ENCODE data around the gene MTMR6.
A peak's percentile ranks its signal among the peaks of the same experiment; 100 is the strongest.

- no peak for TF ChIP-seq RFX5 (IDR thresholded peaks at IDR 0.05; ENCODE audit: low read length)
- TF ChIP-seq CTCF (IDR thresholded peaks at IDR 0.05), result peak; percentile 49
- no peak for TF ChIP-seq REST (IDR thresholded peaks at IDR 0.05; ENCODE audit: low read depth, low read length)
- TF ChIP-seq EZH2phosphoT487 (IDR thresholded peaks at IDR 0.05; ENCODE audit: borderline replicate concordance, low read depth), result no peak
- no peak for TF ChIP-seq FOXJ3 (CRISPR knock-in tag; IDR thresholded peaks at IDR 0.05)
- TF ChIP-seq EP300 (IDR thresholded peaks at IDR 0.05; ENCODE audit: borderline replicate concordance in 1 of 2, low read depth in 1 of 2, low read length in 1 of 2), result no peak
- no peak for TF ChIP-seq SMC3 (IDR thresholded peaks at IDR 0.05; ENCODE audit: low read depth, low read length)
- no peak for TF ChIP-seq TEAD4 (IDR thresholded peaks at IDR 0.05; ENCODE audit: borderline replicate concordance, insufficient read depth)
- no peak for TF ChIP-seq MEF2A (IDR thresholded peaks at IDR 0.05; ENCODE audit: borderline replicate concordance, low read depth)
- TF ChIP-seq TCF12 (IDR thresholded peaks at IDR 0.05), result no peak
- no peak for TF ChIP-seq RCOR1 (IDR thresholded peaks at IDR 0.05; ENCODE audit: low read length)
- TF ChIP-seq JUND (IDR thresholded peaks at IDR 0.05), result no peak
- TF ChIP-seq RAD21 (IDR thresholded peaks at IDR 0.05; ENCODE audit: low read length), result peak; percentile 48
These were observed 38.2 kb downstream of the MTMR6 start for GRCh38 chr13:25249001-25249543.

Measured in SK-N-SH (cell line).